SH-SY5Y (cell line): ENCODE measurements around the gene ACHE.

Source experiments
- GATA2 ChIP-seq: IDR thresholded peaks from 2 replicates; pipeline ENCODE4 v1.6.1; 2011; ENCODE audit warnings: mild to moderate bottlenecking, low read depth, low read length
- GATA3 ChIP-seq: IDR thresholded peaks from 2 replicates; pipeline ENCODE4 v1.6.1; 2011; ENCODE audit warnings: low read depth, mild to moderate bottlenecking, low read length, moderate library complexity

Gene ACHE

DNA sequence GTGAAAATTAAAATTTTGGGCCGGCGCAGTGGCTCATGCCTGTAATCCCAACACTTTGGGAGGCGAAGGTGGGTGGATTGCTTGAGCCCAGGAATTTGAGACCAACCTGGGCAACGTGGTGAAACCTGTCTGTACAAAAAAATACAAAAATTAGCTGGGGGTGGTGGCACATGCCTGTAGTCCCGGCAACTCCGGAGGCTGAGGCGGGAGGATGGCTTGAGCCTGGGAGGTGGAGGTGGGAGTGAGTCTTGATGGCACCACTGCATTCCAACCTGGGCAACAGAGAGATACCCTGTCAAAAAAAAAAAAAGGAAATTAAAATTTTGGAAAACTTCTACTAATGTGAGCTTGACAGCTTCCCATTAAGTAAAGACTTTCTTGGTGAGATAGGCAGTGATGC lies 17.7 kb downstream of the ACHE start:
- TF ChIP-seq GATA3 (no peak), GATA2 (no peak)

DNA sequence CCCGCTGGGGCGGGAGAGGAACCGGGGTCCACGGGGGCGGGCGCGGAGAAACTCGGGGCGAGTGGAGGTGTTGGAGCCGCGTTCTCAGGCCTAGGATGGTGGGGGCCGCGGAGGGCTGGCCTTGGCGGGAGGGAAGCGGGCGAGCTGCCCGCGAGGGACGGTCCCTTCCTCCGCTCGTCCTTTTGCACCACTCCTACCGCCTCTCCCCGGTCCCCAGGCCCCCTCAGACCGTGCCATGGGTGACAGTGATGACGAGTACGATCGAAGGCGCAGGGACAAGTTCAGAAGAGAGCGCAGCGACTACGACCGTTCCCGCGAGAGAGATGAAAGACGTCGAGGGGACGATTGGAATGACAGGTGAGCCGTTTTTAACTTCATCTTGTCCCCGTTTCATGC lies 20.3 kb downstream of the ACHE start:
- no peak for TF ChIP-seq GATA2
- no peak for TF ChIP-seq GATA3

- TF ChIP-seq GATA3 (no peak), GATA2 (peak; percentile 42)
These were observed 20.9 kb downstream of the ACHE start, which contains the start of gene SRRT for GRCh38 chr7:100874577-100875355. SRRT (plus strand) TSS chr7:100875103; CDS start chr7:100875591, 488 bp downstream.

GRCh38 chr7:100874300-100874576 lies 21.4 kb downstream of the ACHE start:
- TF ChIP-seq GATA3 = no peak
- TF ChIP-seq GATA2 = no peak

DNA sequence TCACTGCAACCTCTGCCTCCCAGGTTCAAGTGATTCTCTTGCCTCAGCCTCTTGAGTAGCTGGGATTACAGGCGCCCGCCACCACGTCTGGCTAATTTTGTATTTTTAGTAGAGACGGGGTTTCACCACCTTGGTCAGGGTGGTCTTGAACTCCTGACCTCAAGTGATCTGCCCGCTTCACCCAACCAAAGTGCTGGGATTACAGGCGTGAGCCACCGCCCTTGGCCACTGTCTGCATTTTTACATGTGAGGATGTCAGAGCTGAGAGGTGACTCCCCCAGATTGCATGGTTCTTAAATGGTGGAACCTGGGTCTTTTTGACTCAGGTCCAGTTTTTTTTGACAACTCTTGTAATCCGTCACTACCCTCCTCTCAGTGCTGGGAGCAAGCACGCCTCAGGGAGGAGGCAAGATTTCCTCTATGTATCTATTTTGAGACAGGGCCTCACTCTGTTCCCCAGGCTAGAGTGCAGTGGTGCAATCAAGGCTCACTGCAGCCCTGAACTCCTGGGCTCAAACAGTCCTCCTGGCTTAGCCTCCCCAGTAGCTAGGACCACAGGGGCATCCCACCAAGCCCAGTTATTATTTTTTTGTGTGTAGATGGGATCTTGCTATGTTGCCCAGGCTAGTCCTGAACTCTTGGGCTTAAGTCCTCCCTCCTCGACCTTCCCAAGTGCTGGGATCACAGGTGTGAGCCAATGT lies 21.9 kb downstream of the ACHE start:
- TF ChIP-seq GATA2 (no peak), GATA3 (no peak)

GRCh38 chr7:100867776-100868485 lies 27.8 kb downstream of the ACHE start:
- no peak for TF ChIP-seq GATA2
- no peak for TF ChIP-seq GATA3

DNA sequence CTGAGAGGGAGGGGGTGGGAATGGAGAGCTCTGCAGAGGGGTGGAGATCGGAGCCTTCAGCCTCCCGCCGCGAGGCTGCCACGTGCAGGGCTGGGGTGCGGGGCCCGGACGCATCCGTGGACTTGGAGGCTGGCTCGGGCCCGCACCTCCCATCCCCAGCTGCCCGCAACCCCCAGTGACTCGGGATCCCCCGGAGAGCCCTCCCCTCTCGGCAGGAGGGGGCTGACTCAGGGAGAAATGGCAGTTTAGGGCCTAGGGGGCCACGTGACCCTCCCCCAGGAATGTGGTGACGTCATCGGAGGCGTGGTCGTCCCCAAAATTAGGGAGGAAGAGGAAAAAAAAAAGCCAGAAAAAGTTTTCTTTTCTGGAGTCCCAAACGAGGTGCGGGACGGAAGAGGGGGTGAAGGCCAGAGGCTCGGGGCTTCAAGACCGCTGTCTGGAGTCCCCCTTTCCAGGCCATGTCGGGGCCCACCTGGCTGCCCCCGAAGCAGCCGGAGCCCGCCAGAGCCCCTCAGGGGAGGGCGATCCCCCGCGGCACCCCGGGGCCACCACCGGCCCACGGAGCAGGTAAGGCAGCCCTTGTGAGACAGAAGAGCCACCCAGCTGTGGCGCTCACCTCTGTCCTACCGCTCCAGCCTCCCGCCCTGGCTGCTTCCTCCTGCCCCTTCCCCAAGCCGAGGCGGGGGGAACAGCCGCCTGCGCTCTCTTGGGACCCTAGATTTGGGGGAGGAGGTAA lies 28.5 kb downstream of the ACHE start, which contains the start of gene TRIP6:
Gene TRIP6, plus strand, starts transcription at position 348 of the 736 bp plus-strand sequence. Its CDS starts 111 bp downstream, at position 459.
- TF ChIP-seq GATA2 (no peak), GATA3 (no peak)

DNA sequence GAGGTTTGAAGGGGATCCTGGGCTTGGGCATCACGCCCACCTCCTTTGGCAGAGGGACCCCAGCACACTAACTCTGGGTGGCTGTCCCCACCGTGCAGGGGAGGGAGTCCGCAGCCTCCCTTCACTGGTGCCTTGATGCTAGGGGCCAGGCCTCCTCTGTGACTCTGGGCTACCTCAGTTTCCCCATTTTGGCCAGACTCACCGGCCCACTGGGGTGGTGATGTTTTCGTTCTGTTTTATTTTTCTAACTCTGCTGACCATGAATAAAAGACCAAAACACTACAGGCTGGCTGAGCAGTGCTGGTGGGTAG lies 29.0 kb downstream of the ACHE start:
- no peak for TF ChIP-seq GATA2
- no peak for TF ChIP-seq GATA3

GRCh38 chr7:100865938-100866728 lies 29.6 kb downstream of the ACHE start:
- TF ChIP-seq GATA2 = no peak
- TF ChIP-seq GATA3 = no peak

- TF ChIP-seq GATA3 = no peak
- TF ChIP-seq GATA2 = no peak
These were observed 30.2 kb downstream of the ACHE start for GRCh38 chr7:100865372-100865911.

DNA sequence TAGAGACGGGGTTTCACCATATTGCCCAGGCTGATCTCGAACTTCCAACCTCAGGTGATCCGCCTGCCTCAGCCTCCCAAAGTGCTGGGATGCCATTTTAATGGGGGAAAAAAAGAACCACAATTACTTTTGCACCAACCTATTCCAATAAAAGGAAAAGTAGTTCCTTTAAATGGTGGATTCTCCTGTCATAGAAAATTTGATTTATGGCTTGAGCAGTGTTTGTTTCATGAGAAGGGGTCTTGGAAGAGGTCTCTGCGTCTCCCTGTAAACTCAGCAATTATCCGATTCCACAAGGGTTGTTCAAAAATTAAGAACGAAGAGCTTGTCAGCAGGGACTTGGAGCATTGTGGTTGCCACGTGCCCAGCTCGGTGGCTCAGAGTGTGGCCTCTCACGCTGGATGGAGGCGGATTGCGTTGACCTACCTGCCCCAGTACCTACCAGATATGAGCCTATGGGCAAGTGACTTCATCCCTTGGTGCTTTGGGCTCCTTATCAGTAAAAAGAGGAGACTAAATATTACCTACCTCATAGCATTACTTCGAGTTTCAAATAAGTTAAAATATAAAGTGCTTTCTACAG lies 31.3 kb downstream of the ACHE start:
- no peak for TF ChIP-seq GATA2
- no peak for TF ChIP-seq GATA3

- TF ChIP-seq GATA2 (no peak), GATA3 (no peak)
These were observed 32.2 kb downstream of the ACHE start for GRCh38 chr7:100863406-100863950.
